MV-4-11 (cell line): ENCODE measurements around the gene SCYGR6.
A peak's percentile ranks its signal among the peaks of the same experiment; 100 is the strongest.

Experiments
- DNase-seq: peaks from one replicate; lab custom pipeline; 2025; lab: John Stamatoyannopoulos, UW

SCYGR6 gene

GRCh38 chr2:227713291-227713690, 11.3 kb downstream of the SCYGR6 start:
- DNase-seq: no peak

- no peak for DNase-seq
Observed at GRCh38 chr2:227710986-227711385, 13.6 kb downstream of the SCYGR6 start.

GRCh38 chr2:227707390-227707789, 17.2 kb downstream of the SCYGR6 start:
- no peak for DNase-seq

- no peak for DNase-seq
Observed at GRCh38 chr2:227706859-227707258, 17.7 kb downstream of the SCYGR6 start.

GRCh38 chr2:227703961-227704360, 20.6 kb downstream of the SCYGR6 start:
- DNase-seq: no peak

- DNase-seq: no peak
Observed at GRCh38 chr2:227703280-227703732, 21.3 kb downstream of the SCYGR6 start.

- DNase-seq: no peak
Observed at GRCh38 chr2:227701556-227701955, 23.0 kb downstream of the SCYGR6 start.

- DNase-seq: no peak
Observed at GRCh38 chr2:227696990-227697679, 27.4 kb downstream of the SCYGR6 start.

GRCh38 chr2:227687189-227687588, 37.4 kb downstream of the SCYGR6 start:
- peak; percentile 11 for DNase-seq

GRCh38 chr2:227684258-227684657, 40.3 kb downstream of the SCYGR6 start:
- DNase-seq: no peak

- DNase-seq: no peak
Observed at GRCh38 chr2:227677928-227678327, 46.6 kb downstream of the SCYGR6 start.

- DNase-seq: no peak
Observed at GRCh38 chr2:227674485-227674884, 50.1 kb downstream of the SCYGR6 start.
